Posterior vena cava (tissue), 2 donors: Measurements from ENCODE around the gene PLA2G4F. TPM values are rescaled to one million over a fixed set of nuclear protein-coding genes. Genes with fewer than 3 reads are reported as not detected.
"Not testable (repeated sequence)": the region's sequence is repeated elsewhere in the genome, so short reads cannot be mapped to it uniquely, and the experiment has no call there.

Source experiments
- DNase-seq: peaks from one replicate; pipeline ENCODE4 v3.0.0-alpha.2; 2020; ENCODE audit warnings: low spot score
- intact Hi-C, 2 donors: fragments of 100-400 bp; cut with DNase I; formaldehyde crosslinking; loops; one replicate each; pipeline versions ENCODE4 v1.14.1 to v1.14.2; 2022 to 2023
- total RNA-seq, 2 donors: library from RNA; stranded (reverse); fragmentation: NEBNext Ultra II Directional; extraction: Animal tissue kit (Norgen Biotek cat#: 25700); gene quantifications; one replicate each; pipeline ENCODE4 v1.2.1, GENCODE V29; 2021
- donor health status: DM: yes; HTN: yes; CAD: no.
- donor health status: DM: yes; HTN: yes; CAD: no.

The PLA2G4F gene
- total RNA-seq, 2 donors from 2014 or later = not detected

DNA sequence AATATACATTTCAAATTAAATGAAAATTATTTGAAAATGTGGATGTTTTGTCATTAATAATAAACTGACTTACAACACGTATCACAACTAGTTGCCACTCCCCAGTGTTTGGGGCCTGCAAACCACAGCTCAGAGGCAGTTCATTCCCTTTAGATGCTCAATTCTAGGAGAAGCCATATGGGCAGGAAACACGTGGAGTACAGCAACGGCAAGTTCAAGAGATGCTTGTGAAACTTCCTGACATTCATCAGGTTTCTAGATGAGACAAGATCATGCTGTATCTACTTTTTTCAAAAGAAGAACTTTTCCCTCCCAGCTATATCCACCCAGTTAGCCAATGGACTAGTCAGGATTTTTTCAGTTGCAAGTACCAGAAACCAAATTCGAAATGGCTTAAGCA lies 44.5 kb downstream of the PLA2G4F start:
- intact Hi-C loops = no loop called here
- no peak for DNase-seq

- intact Hi-C loops = no loop called here
- DNase-seq = no peak
Observed at GRCh38 chr15:42110367-42110766, 46.1 kb downstream of the PLA2G4F start.

DNA sequence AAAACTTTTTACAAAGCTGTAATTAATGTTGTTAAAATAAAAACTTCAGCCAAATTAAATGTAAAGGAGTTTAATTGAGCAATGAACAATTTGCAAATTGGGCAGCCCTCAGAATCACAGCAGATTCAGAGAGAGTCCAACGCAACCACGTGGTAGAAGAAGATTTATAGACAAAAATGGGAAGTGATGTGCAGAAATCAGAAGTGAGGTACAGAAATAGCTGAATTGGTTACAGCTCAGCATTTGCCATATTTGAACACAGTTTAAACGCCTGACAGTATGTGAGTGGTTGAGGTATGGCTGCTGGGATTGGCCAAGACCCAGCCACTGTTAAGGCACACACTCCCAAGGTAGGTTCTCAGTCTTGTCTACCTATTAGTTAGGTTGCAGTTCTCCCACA lies 47.6 kb downstream of the PLA2G4F start:
- DNase-seq = no peak

GRCh38 chr15:42108189-42108588 lies 48.2 kb downstream of the PLA2G4F start:
- DNase-seq = no peak
- intact Hi-C loops = no loop called here

More for the DNA sequence above, 47.6 kb downstream of the PLA2G4F start:
- intact Hi-C loops = no loop called here

GRCh38 chr15:42107473-42107872 lies 49.0 kb downstream of the PLA2G4F start:
- intact Hi-C loops = no loop called here
- DNase-seq = no peak

DNA sequence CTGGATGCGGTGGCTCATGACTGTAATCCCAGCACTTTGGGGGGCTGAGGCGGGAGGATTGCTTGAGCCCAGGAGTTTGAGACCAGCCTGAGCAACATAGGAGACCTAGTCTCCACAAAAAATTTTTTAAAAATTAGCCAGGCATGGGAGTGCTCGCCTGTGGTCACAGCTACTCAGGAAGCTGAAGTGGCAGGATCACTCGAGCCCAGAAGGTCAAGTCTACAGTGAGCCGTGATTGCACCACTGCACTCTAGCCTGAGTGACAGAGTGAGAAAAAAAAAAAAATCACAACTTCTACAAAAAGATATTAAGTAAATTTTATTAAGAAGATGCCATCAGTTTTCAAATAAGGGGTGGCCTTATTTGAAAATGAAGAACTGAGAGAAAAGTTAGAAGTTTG lies 50.1 kb downstream of the PLA2G4F start:
- DNase-seq = no peak
- intact Hi-C loops = no loop called here

DNA sequence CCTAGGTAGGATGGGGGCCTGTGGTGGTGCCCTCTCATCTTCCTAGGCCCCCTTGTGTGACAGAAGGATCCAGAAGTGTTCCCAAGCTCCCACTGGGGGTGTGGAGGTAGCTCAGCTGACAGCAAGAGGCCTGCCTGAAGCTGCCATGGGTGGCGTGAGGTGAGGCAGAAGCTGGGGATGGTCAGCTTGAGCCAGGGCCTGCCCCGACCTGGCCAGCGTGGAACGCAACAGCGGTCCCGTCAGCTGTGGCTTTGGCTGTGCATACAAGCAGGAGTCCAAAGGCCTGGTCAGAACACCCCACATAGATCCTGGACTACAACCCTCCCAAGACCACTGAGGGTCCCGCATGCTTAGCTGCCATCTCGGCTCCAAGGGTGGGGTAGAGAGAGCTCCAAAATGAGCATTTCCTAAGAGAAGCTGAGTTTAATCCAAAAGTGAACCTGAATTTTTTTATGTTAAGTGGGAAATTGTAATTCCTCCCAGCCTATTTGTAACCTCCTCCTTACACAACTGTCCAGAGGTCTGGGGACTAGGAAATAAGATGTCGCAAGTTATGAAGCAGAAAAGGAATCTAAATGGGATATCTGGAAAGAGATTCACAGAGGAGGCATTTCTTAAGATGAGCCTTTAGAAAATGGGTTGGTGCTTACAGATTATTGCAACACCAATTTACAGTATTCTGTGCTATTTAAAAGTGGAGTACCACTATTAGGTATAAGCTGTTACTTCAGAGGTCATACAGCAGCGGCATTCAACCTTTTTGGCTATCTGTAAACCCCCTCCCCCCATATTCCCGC lies 52.1 kb downstream of the PLA2G4F start:
- intact Hi-C loops = no loop called here

DNA sequence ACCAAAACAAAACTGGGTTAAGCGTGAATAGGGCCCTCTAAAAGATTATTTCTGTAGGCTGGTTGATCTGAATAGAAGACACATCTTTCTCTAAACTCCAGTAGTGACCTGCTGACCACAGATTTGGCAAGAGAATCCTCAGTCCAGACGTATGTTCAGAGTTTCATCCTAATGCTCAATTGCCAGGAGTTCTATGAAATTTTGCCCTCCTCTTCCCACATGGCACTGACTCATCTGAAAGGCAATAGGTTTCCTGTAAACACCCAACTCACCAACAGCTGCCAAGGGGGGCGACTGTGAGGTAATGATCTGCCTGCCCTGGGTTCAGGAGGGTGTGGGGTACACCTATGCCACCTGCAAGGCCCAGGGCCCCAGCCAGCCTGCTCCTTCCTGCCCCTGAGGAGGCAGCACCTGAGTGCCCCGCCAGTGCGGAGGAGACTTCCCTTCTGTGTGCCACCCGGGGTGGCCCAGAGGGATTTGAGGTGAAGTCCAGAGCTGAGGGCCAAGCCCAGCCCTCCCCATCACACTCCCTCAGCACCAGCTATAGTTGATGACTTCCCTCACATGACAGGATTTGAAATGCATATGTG lies 53.7 kb downstream of the PLA2G4F start:
- no peak for DNase-seq
- intact Hi-C loops = no loop called here

More for the DNA sequence above, 52.1 kb downstream of the PLA2G4F start:
- no peak for DNase-seq

- intact Hi-C loops = no loop called here
- no peak for DNase-seq
Observed at GRCh38 chr15:42101861-42102260, 54.6 kb downstream of the PLA2G4F start.

DNA sequence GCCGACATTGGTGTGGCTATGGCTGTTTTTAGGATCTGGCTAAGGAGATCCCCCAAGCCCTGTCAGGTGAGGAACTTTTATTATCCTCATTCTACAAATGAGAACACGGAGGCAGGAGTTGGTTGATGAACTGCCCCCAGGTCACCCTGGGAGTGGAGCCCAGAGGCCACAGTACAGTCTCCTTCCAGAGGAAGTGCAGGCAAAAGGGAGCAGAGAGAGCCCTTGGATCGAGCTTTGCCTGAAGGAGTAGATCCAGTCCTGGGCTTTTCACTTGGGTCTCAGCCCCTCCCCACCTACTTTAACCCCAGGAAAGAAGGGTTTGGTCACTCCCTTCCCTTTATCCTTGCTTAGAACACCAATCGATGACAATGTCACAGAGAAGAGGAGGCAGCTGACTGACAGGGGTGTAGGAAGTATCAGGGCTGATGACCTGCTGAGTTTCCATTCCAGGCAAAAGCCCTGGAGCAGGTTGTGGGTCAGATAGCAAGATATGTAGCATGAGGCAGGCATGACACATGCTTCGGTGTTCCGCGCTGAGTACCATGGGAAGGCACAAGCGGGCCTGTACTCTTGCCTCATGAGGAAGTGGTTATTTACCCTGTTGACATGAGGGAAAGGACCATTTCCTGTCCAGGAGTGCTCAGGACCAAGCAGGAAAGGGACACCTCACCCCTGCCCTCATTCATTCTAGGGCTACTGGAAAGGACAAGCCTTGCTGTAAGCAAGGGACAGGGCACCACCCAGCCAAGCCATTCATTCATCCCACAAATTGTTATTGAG lies 56.2 kb downstream of the PLA2G4F start:
- no peak for DNase-seq
- intact Hi-C loops = no loop called here

GRCh38 chr15:42097018-42097417 lies 59.4 kb downstream of the PLA2G4F start:
- intact Hi-C loops = no loop called here
- no peak for DNase-seq

GRCh38 chr15:42094512-42094963 lies 61.9 kb downstream of the PLA2G4F start, which contains the start of gene PLA2G4D:
Gene PLA2G4D, minus strand, starts transcription at chr15:42094562. Its CDS starts 103 bp downstream, at chr15:42094459.
- intact Hi-C loops = no loop called here
- DNase-seq = no peak

DNA sequence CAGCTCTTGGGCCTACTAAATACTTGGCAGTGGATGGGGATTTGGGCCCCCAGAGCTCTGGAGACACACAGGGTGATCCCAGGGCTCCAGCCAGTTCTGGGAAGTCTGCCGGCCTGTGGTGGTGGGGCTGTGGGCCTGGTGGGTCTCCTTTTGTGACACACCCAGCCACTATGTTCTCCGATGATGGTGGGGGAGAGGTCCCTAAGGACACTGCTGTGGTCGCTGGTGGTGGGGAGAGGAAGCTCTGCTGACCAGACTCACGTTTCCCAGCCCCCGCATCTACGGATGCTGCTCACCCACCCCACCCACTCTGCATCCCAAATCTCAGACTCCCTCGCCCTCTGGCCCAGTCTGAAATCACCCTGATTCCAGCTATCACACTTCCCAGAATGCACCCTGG lies 62.5 kb downstream of the PLA2G4F start:
- intact Hi-C loops = no loop called here
- no peak for DNase-seq

- no peak for DNase-seq
- intact Hi-C loops = no loop called here
Observed at GRCh38 chr15:42092398-42093318, 63.8 kb downstream of the PLA2G4F start.

DNA sequence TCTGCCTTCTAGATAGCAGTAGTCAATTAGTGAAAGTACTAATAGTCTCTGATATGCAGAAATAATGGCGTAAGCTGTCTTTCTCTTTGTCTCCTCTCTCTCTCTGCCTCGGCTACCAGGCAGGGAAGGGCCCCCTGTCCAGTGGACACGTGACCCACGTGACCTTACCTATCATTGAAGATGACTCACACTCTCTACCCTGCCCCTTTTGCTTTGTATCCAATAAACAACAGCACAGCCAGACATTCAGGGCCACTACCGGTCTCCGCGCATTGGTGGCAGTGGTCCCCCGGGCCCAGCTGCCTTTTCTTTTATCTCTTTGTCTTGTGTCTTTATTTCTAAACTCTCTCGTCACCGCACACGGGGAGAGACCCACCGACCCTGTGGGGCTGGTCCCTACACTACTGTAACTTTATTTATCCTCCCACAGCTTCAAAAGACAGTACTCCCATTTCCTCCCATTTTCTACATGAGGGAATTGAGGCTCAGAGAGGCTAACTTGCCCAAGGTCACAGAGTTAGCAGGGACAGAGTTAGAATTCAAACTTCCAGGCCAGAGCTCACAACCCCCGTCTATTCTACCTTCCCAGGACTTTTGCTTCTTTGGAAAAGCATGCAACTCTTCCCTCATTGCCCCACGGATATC lies 64.6 kb downstream of the PLA2G4F start:
- DNase-seq, intact Hi-C loops: not testable (repeated sequence)

DNA sequence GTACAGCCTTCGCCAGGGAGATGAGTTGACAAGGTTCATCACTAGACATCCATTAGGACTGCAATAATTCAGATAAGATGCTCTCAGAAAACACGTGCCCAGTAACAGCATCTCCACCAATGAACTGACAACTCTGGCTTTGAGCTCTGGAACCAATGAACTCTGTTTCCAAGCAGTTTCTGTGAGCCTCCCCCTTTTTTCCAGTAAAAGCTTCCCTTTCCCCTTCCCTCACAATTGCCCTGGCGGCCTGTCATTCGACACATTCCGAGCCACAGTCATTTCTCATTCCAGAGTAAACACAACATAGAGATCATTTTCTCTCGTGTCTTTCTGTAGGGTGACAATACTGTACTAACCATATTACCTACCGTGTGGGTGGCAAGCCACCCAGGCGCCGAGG lies 65.7 kb downstream of the PLA2G4F start:
- DNase-seq = no peak
- intact Hi-C loops = no loop called here

DNA sequence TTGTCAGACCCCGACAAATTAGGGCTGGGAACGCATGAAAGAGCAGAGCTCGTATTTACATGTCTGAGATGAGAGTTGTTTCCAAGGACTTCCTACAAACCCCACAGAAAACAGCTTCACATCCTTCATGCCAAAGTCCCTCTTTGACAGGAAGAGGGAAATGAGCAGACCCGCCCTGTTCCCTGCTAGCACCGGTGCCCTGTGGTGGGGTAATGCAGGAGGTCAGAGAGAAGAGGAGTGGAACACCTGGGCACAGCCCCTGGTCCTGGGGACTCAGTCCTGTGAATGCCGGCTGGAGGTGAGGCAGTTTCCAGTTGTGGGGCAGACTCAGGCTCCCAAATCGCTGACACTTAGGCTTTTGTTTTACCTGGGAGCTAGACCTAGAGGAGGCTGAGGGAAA lies 66.1 kb downstream of the PLA2G4F start:
- intact Hi-C loops = no loop called here
- DNase-seq = no peak

- intact Hi-C loops = loop anchor here in 1 of 2 donors (10.0 kb wide), 1 partner anchor 95 kb away; no protein-coding TSS in a partner anchor
- no peak for DNase-seq
Observed at GRCh38 chr15:42089942-42090341, 66.5 kb downstream of the PLA2G4F start.
